Measurements from ENCODE around the gene SLC4A8. TPM values are rescaled to one million over a fixed set of nuclear protein-coding genes. Genes with fewer than 3 reads are reported as not detected.

SLC4A8 gene
- total RNA-seq, 1 donor from 2014 or later = 2.6 TPM

DNA sequence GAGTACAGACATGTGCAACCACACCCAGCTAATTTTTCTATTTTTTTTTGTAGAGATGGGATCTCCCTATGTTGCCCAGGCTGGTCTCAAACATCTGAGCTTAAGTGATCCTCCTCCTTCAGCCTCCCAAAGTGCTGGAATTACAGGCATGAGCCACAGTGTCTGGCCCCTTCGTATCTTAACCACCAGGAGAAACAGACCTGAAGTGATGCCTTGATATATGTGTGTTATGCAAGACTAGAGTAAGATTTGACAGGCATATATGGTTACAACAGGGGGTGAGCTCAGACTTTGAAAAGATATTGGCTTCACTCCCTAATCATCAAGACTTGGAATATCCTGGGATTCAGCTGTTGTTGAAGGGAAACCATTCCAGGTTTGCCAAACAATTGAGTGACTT lies 22.7 kb upstream of the SLC4A8 start:
- H3K4me1 Mint-ChIP-seq (ENCODE audit: low read depth) = no peaks in the 10 kb centered on the region

DNA sequence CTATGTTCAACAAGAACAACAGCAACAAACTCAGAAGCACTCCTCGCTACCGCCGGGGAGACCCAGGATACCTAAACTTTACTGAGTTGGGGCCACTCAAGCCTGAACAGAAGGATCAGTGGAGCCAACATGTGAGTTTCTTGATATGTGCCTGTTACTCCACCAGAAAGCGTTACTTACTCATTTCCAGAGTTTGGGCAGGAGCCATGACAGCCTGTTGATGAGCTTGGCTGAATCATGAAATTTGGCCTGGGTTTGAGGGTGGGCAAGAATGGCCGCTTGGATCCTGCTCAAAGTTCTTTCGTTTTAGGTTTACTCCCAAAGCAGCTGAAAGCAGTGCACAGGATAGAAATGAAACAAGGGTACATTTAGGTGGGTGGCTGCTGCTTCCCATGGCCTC lies 21.5 kb upstream of the SLC4A8 start:
- Mint-ChIP-seq H3K36me3 (ENCODE audit: low read depth) (no peaks in the 10 kb centered on the region), H3K4me1 (ENCODE audit: low read depth) (no peaks in the 10 kb centered on the region), H3K27ac (no peak overlapping the region), H3K4me3 (no peak overlapping the region), H3K27me3 (ENCODE audit: insufficient read depth) (peaks cover 14% of the 10 kb centered on the region), H3K9me3 (no peaks in the 10 kb centered on the region)
- intact Hi-C loops (cut with micrococcal nuclease) = no loop called here
- no peak for DNase-seq (ENCODE audit: low spot score)

More for the DNA sequence above, 22.7 kb upstream of the SLC4A8 start:
- no peaks in the 10 kb centered on the region for H3K9me3 Mint-ChIP-seq
- H3K4me3 Mint-ChIP-seq = no peak overlapping the region
- H3K36me3 Mint-ChIP-seq (ENCODE audit: low read depth) = no peaks in the 10 kb centered on the region
- no peak overlapping the region for H3K27ac Mint-ChIP-seq
- no peak for DNase-seq (ENCODE audit: low spot score)
- intact Hi-C loops (cut with micrococcal nuclease) = no loop called here
- peaks cover 20% of the 10 kb centered on the region for H3K27me3 Mint-ChIP-seq (ENCODE audit: insufficient read depth)

DNA sequence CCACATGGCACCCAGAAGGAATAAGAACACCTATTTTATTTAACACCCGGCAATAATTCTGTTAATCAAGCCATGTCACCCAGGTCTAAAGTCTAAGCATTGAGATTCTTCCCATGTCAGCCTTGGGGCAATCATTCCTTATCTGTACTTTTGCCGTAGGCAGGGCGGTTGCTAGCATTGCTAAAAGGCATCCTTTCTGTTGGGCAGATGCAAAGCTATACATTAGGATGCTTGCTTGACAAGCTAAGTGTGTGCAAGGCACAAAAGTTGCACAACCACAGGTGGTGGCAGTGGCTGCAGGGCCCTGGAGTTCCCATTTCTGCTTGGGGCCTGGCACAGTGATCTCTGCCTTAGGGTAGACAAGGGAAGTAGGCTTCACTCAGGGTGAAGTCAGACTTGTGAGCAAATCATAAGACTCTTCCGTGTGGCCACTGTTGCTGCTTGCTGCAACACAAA lies 20.9 kb upstream of the SLC4A8 start:
- no peaks in the 10 kb centered on the region for H3K9me3 Mint-ChIP-seq
- no peak overlapping the region for H3K4me3 Mint-ChIP-seq
- H3K27ac Mint-ChIP-seq = no peak overlapping the region
- no peak for DNase-seq (ENCODE audit: low spot score)
- H3K4me1 Mint-ChIP-seq (ENCODE audit: low read depth) = no peaks in the 10 kb centered on the region
- peaks cover 12% of the 10 kb centered on the region for H3K27me3 Mint-ChIP-seq (ENCODE audit: insufficient read depth)
- no peaks in the 10 kb centered on the region for H3K36me3 Mint-ChIP-seq (ENCODE audit: low read depth)
- intact Hi-C loops (cut with micrococcal nuclease) = no loop called here

- Mint-ChIP-seq H3K4me3 (no peak overlapping the region), H3K27ac (no peak overlapping the region), H3K4me1 (ENCODE audit: low read depth) (no peaks in the 10 kb centered on the region), H3K9me3 (no peaks in the 10 kb centered on the region), H3K36me3 (ENCODE audit: low read depth) (no peaks in the 10 kb centered on the region), H3K27me3 (ENCODE audit: insufficient read depth) (peaks cover 5% of the 10 kb centered on the region)
- no peak for DNase-seq (ENCODE audit: low spot score)
- intact Hi-C loops (cut with micrococcal nuclease) = no loop called here
Observed at GRCh38 chr12:51404627-51405026, 20.0 kb upstream of the SLC4A8 start.

GRCh38 chr12:51405801-51406207 lies 18.8 kb upstream of the SLC4A8 start:
- H3K4me3 Mint-ChIP-seq = no peak overlapping the region
- H3K36me3 Mint-ChIP-seq (ENCODE audit: low read depth) = no peaks in the 10 kb centered on the region
- no peaks in the 10 kb centered on the region for H3K4me1 Mint-ChIP-seq (ENCODE audit: low read depth)
- no peak for DNase-seq (ENCODE audit: low spot score)
- no peak overlapping the region for H3K27ac Mint-ChIP-seq
- intact Hi-C loops (cut with micrococcal nuclease) = no loop called here
- H3K27me3 Mint-ChIP-seq (ENCODE audit: insufficient read depth) = peaks cover 5% of the 10 kb centered on the region
- H3K9me3 Mint-ChIP-seq = no peaks in the 10 kb centered on the region

DNA sequence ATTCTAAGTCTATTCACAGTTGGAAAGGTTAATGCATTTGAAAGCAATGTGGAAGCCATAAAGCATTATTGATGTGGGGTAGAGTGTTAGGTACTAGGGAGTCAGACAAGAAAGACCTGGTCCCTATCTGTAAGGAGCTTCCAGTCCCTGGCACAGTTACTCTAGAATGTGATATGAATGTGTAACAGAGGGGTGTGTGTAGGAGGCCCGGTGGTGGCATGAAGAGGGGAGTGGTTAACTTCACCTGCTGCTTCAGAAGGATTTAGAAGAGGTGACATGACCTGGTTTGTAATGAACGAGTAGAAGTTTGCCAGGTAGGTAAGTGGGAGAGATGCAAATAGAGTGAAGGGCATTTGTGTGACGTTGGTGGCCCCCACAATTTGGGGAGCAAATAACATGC lies 18.3 kb upstream of the SLC4A8 start:
- intact Hi-C loops (cut with micrococcal nuclease) = no loop called here
- Mint-ChIP-seq H3K27ac (no peak overlapping the region), H3K4me1 (ENCODE audit: low read depth) (no peaks in the 10 kb centered on the region)

GRCh38 chr12:51406859-51407258 lies 17.8 kb upstream of the SLC4A8 start:
- intact Hi-C loops (cut with micrococcal nuclease) = no loop called here
- no peaks in the 10 kb centered on the region for H3K9me3 Mint-ChIP-seq
- no peak overlapping the region for H3K4me3 Mint-ChIP-seq
- H3K36me3 Mint-ChIP-seq (ENCODE audit: low read depth) = no peaks in the 10 kb centered on the region
- no peaks in the 10 kb centered on the region for H3K4me1 Mint-ChIP-seq (ENCODE audit: low read depth)
- H3K27ac Mint-ChIP-seq = no peak overlapping the region
- peaks cover 4% of the 10 kb centered on the region for H3K27me3 Mint-ChIP-seq (ENCODE audit: insufficient read depth)
- no peak for DNase-seq (ENCODE audit: low spot score)

More for the DNA sequence above, 18.3 kb upstream of the SLC4A8 start:
- Mint-ChIP-seq H3K4me3 (no peak overlapping the region), H3K9me3 (no peaks in the 10 kb centered on the region), H3K36me3 (ENCODE audit: low read depth) (no peaks in the 10 kb centered on the region), H3K27me3 (ENCODE audit: insufficient read depth) (peaks cover 5% of the 10 kb centered on the region)
- no peak for DNase-seq (ENCODE audit: low spot score)

DNA sequence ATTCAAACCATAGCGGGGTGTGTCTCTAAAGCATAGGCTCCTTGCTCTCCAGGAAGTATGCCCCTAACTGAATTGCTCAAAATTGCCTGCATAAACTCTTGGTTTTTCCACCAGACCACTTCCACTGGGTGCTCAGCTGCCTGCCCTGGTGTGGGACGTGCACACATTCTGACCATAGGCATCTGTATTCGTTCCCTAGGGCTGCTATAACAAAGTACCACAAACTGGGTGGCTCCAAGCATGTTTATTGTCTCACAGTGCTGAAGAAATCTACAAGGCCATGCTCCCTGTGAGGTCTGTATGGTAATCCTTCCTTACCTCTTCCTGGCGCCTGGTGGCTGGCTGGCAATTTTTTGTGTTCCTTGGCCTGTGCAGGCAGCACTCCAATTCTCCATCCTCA lies 17.0 kb upstream of the SLC4A8 start:
- intact Hi-C loops (cut with micrococcal nuclease) = no loop called here
- H3K4me1 Mint-ChIP-seq (ENCODE audit: low read depth) = no peaks in the 10 kb centered on the region
- H3K27ac Mint-ChIP-seq = no peak overlapping the region
- no peak for DNase-seq (ENCODE audit: low spot score)
- H3K36me3 Mint-ChIP-seq (ENCODE audit: low read depth) = no peaks in the 10 kb centered on the region
- no peaks in the 10 kb centered on the region for H3K9me3 Mint-ChIP-seq
- H3K27me3 Mint-ChIP-seq (ENCODE audit: insufficient read depth) = peaks cover 6% of the 10 kb centered on the region
- no peak overlapping the region for H3K4me3 Mint-ChIP-seq

DNA sequence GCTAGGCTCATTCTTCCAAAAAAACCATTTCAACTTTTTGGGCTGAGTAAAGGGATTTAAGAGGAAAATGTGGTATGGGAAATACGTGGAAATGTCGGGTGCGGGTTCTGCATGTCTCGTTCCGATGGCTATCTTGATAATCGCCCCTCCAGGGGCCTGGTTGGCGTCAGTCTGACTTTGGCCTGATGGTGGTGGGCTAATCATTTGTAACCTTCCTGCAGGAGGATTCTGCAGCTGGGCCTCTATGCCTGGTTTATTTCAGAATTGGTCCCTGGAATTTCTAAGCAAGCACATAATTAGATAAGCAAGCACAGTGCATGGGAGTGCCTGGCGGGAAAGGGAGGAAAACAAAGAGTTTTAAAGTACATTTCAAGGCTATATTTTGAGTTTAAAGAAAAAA lies 14.8 kb upstream of the SLC4A8 start:
- intact Hi-C loops (cut with micrococcal nuclease) = no loop called here
- no peak for DNase-seq (ENCODE audit: low spot score)
- Mint-ChIP-seq H3K4me3 (no peak overlapping the region), H3K27me3 (ENCODE audit: insufficient read depth) (peaks cover 26% of the 10 kb centered on the region), H3K27ac (no peak overlapping the region), H3K36me3 (ENCODE audit: low read depth) (no peaks in the 10 kb centered on the region), H3K4me1 (ENCODE audit: low read depth) (no peaks in the 10 kb centered on the region), H3K9me3 (no peaks in the 10 kb centered on the region)

- H3K27me3 Mint-ChIP-seq (ENCODE audit: insufficient read depth) = peaks cover 36% of the 10 kb centered on the region
- DNase-seq (ENCODE audit: low spot score) = no peak
- H3K27ac Mint-ChIP-seq = no peak overlapping the region
Observed at GRCh38 chr12:51413149-51413548, 11.5 kb upstream of the SLC4A8 start.

DNA sequence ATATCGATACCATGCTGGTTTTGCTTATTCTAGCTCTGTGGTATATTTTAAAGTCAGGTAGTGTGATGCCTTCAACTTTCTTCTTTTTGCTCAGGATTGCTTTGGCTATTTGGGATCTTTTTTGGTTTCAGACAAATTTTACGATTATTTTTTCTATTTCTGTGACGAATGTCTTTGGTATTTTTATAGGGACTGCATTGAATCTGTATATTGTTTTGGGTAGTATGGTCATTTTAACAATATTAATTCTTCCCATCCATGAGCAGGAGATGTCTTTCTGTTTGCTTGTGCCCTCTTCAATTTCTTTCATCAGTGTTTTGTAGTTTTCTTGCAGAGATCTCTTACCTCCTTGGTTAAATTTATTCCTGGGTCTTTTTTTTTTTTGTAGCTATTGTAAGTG lies 10.8 kb upstream of the SLC4A8 start:
- Mint-ChIP-seq H3K27me3 (ENCODE audit: insufficient read depth) (peaks cover 39% of the 10 kb centered on the region), H3K4me3 (no peak overlapping the region), H3K4me1 (ENCODE audit: low read depth) (no peaks in the 10 kb centered on the region), H3K27ac (no peak overlapping the region), H3K36me3 (ENCODE audit: low read depth) (no peaks in the 10 kb centered on the region), H3K9me3 (no peaks in the 10 kb centered on the region)
- DNase-seq (ENCODE audit: low spot score) = no peak
- intact Hi-C loops (cut with micrococcal nuclease) = no loop called here

More at GRCh38 chr12:51413149-51413548, 11.5 kb upstream of the SLC4A8 start:
- no peaks in the 10 kb centered on the region for H3K4me1 Mint-ChIP-seq (ENCODE audit: low read depth)
- intact Hi-C loops (cut with micrococcal nuclease) = no loop called here
- no peaks in the 10 kb centered on the region for H3K36me3 Mint-ChIP-seq (ENCODE audit: low read depth)
- no peaks in the 10 kb centered on the region for H3K9me3 Mint-ChIP-seq
- H3K4me3 Mint-ChIP-seq = no peak overlapping the region

GRCh38 chr12:51415931-51416330 lies 8.7 kb upstream of the SLC4A8 start:
- Mint-ChIP-seq H3K4me1 (ENCODE audit: low read depth) (no peaks in the 10 kb centered on the region), H3K27ac (no peak overlapping the region), H3K9me3 (no peaks in the 10 kb centered on the region), H3K27me3 (ENCODE audit: insufficient read depth) (peaks cover 44% of the 10 kb centered on the region), H3K36me3 (ENCODE audit: low read depth) (no peaks in the 10 kb centered on the region), H3K4me3 (no peak overlapping the region)
- intact Hi-C loops (cut with micrococcal nuclease) = no loop called here
- no peak for DNase-seq (ENCODE audit: low spot score)

DNA sequence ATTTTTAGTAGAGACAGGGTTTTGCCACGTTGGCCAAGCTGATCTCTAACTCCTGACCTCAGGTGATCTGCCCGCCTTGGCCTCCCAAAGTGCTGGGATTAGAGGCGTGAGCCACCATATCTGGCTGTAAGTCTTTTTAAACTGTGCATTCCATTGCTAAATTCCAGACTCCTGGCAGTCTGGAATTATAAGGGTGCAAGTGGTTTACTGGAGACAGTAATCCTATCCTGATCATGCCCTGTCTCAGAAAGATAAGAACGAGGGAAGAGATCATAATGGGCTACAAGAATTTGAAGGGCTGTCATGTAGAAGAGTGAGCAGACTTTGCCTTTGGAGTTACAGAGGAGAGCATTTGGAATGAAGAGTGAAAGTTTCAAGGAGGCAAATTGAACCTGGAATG lies 6.8 kb upstream of the SLC4A8 start:
- no peaks in the 10 kb centered on the region for H3K36me3 Mint-ChIP-seq (ENCODE audit: low read depth)
- H3K4me1 Mint-ChIP-seq (ENCODE audit: low read depth) = no peaks in the 10 kb centered on the region
- H3K4me3 Mint-ChIP-seq = no peak overlapping the region
- DNase-seq (ENCODE audit: low spot score) = no peak
- no peak overlapping the region for H3K27ac Mint-ChIP-seq
- peaks cover 39% of the 10 kb centered on the region for H3K27me3 Mint-ChIP-seq (ENCODE audit: insufficient read depth)
- H3K9me3 Mint-ChIP-seq = no peaks in the 10 kb centered on the region
- intact Hi-C loops (cut with micrococcal nuclease) = no loop called here

Data from activated T-helper 1 cell treated with anti-CD3 and anti-CD28 coated beads, Interleukin-12 subunit alpha, Interleukin-12 subunit beta, Interleukin-2, Interleukin-4 antibody, amounts not matched to agents 30 ng/mL and 10 ng/mL and 1 ng/mL, durations not matched to agents 14 hours and 24 hours and 36 hours (primary cell).